HCT116 (cell line): ENCODE measurements around the gene ADGRG6. TPM values are rescaled to one million over a fixed set of nuclear protein-coding genes. Genes with fewer than 3 reads are reported as not detected.

Source experiments
- ATAC-seq: fragments of 200-7000 bp; cut with Tn5 transposase; 2 replicates; pipeline ENCODE4 v1.9.1; 2020; ENCODE audit warnings: mild to moderate bottlenecking, moderate library complexity
- BruUV-seq: library from RNA; stranded (reverse); fragments of 400-500 nt; replicated peaks from 2 replicates; lab custom pipeline; 2021; lab: Mats Ljungman, UMichigan
- CTCF ChIA-PET: fragments of 300-600 bp; sonication (Branson Sonifier 250); formaldehyde crosslinking; loops from one replicate; lab custom pipeline; 2021; ENCODE audit warnings: antibody characterized with exemption; lab: Charles Lee
- POLR2A ChIA-PET: fragments of 300-600, 350-600 bp; sonication (Branson Sonifier 250); formaldehyde crosslinking; loops from one replicate; lab custom pipeline; 2021; ENCODE audit warnings: antibody characterized with exemption; lab: Charles Lee
- RAD21 ChIA-PET, 2 experiments: fragments of 300-600 bp; sonication (Branson Sonifier 250); formaldehyde crosslinking; loops; one replicate each; lab custom pipeline; 2023; ENCODE audit warnings: low total read pairs in 2 of 2; ENCODE audit not compliant: uncharacterized antibody in 2 of 2, unreplicated experiment in 2 of 2, low non-redundant PET in 1 of 2; lab: Charles Lee
- DNase-seq: peaks from one replicate; pipeline ENCODE4 v3.0.0-alpha.2; 2010; ENCODE audit warnings: low read depth, low spot score
- H2AFZ ChIP-seq: fragments of 200-600 bp; shearing (Covaris generic), sonication (generic); 2 replicates; pipeline ENCODE4 v1.6.1; 2017; ENCODE audit warnings: low read depth, mixed run types, mixed read lengths, antibody characterized with exemption, low read length; ENCODE audit not compliant: poor library complexity, severe bottlenecking
- H3K27ac ChIP-seq: 2 replicates; pipeline ENCODE4 v1.5.1; 2012; ENCODE audit warnings: low read depth, low read length
- H3K27me3 ChIP-seq: fragments of 200-600 bp; sonication (generic); 2 replicates; pipeline ENCODE4 v1.6.1; 2016; ENCODE audit warnings: mixed run types, low read length, mixed read lengths; ENCODE audit not compliant: insufficient read depth
- H3K36me3 ChIP-seq, 2 experiments: fragments of 200-500 bp in 1 of 2; fragments of 200-600 bp in 1 of 2; sonication (Bioruptor generic) in 1 of 2; sonication (generic) in 1 of 2; 2 replicates each; pipeline versions ENCODE4 v1.5.1 to v1.6.1; 2014 to 2016; ENCODE audit warnings: low read length in 2 of 2, inconsistent platforms in 1 of 2, mixed read lengths in 1 of 2, mixed run types in 1 of 2; ENCODE audit not compliant: insufficient read depth in 2 of 2, control insufficient read depth in 1 of 2
- H3K4me1 ChIP-seq, 2 experiments: fragments of 200-600 bp in 1 of 2; sonication (generic) in 1 of 2; 2 replicates each; pipeline versions ENCODE4 v1.5.1 to v1.6.1; 2012 to 2017; ENCODE audit warnings: low read length in 2 of 2, inconsistent platforms in 1 of 2, mild to moderate bottlenecking in 1 of 2, mixed read lengths in 1 of 2, mixed run types in 1 of 2, moderate library complexity in 1 of 2; ENCODE audit not compliant: insufficient read depth in 2 of 2, control insufficient read depth in 1 of 2
- H3K4me2 ChIP-seq: fragments of 200-600 bp; sonication (generic); 2 replicates; pipeline ENCODE4 v1.6.1; 2017; ENCODE audit warnings: mixed run types, low read length, mixed read lengths
- H3K4me3 ChIP-seq, 2 experiments: fragments of 200-600 bp in 1 of 2; sonication (generic) in 1 of 2; replicated peaks in 1 of 2; 2 replicates each; pipeline ENCODE4 v1.5.1; 2011 to 2016; ENCODE audit warnings: low read length in 2 of 2, control low read depth in 1 of 2, low read depth in 1 of 2, mild to moderate bottlenecking in 1 of 2, mixed read lengths in 1 of 2, mixed run types in 1 of 2
- H3K79me2 ChIP-seq: fragments of 200-600 bp; sonication (generic); 2 replicates; pipeline ENCODE4 v1.6.1; 2017; ENCODE audit warnings: mild to moderate bottlenecking, mixed run types, low read length, moderate library complexity, mixed read lengths; ENCODE audit not compliant: insufficient read depth
- H3K9ac ChIP-seq: fragments of 200-600 bp; sonication (generic); 2 replicates; pipeline ENCODE4 v1.6.1; 2016; ENCODE audit warnings: low read length, mixed read lengths
- H3K9me2 ChIP-seq: fragments of 200-600 bp; sonication (generic), shearing (Covaris generic); 2 replicates; pipeline ENCODE4 v1.6.1; 2017; ENCODE audit warnings: mixed run types, mild to moderate bottlenecking, moderate library complexity; ENCODE audit not compliant: insufficient read depth
- H3K9me3 ChIP-seq, 2 experiments: fragments of 200-500 bp in 1 of 2; fragments of 200-600 bp in 1 of 2; sonication (Bioruptor generic) in 1 of 2; sonication (generic) in 1 of 2; 2 replicates each; pipeline ENCODE4 v1.6.1; 2014 to 2017; ENCODE audit warnings: low read length in 2 of 2, mixed read lengths in 2 of 2, inconsistent platforms in 1 of 2, low read depth in 1 of 2, mild to moderate bottlenecking in 1 of 2, mixed run types in 1 of 2, moderate library complexity in 1 of 2; ENCODE audit not compliant: control insufficient read depth in 1 of 2, insufficient read depth in 1 of 2
- H4K20me1 ChIP-seq: fragments of 200-600 bp; sonication (generic), shearing (Covaris generic); 2 replicates; pipeline ENCODE4 v1.6.1; 2017; ENCODE audit warnings: mixed run types, mild to moderate bottlenecking, moderate library complexity; ENCODE audit not compliant: insufficient read depth
- CBX3 ChIP-seq: IDR thresholded peaks from 2 replicates; pipeline ENCODE4 v1.6.1; 2012; ENCODE audit warnings: low read depth
- EGR1 ChIP-seq: IDR thresholded peaks from 2 replicates; pipeline ENCODE4 v1.6.1; 2012; ENCODE audit warnings: low read depth
- ELF1 ChIP-seq: IDR thresholded peaks from 2 replicates; pipeline ENCODE4 v1.6.1; 2012; ENCODE audit warnings: low read depth, borderline replicate concordance
- EZH2 ChIP-seq: fragments of 200-600 bp; sonication (generic); IDR thresholded peaks from 2 replicates; pipeline ENCODE4 v1.6.1; 2017; ENCODE audit warnings: antibody characterized with exemption, mixed run types
- EZH2phosphoT487 ChIP-seq: fragments of 200-600 bp; IDR thresholded peaks from 2 replicates; pipeline ENCODE4 v1.6.1; 2018; ENCODE audit warnings: antibody characterized with exemption, borderline replicate concordance
- FOSL1 ChIP-seq: IDR thresholded peaks from 2 replicates; pipeline ENCODE4 v1.6.1; 2012; ENCODE audit warnings: low read depth
- POLR2A ChIP-seq: IDR thresholded peaks from 2 replicates; pipeline ENCODE4 v1.7.0; 2011; ENCODE audit warnings: borderline replicate concordance; ENCODE audit not compliant: insufficient read depth, insufficient read length; ENCODE audit errors: extremely low read depth
- POLR2AphosphoS5 ChIP-seq: IDR thresholded peaks from 2 replicates; pipeline ENCODE4 v1.6.1; 2011; ENCODE audit warnings: mild to moderate bottlenecking, low read depth, low read length, moderate library complexity
- REST ChIP-seq: IDR thresholded peaks from 2 replicates; pipeline ENCODE4 v1.6.1; 2012; ENCODE audit warnings: low read depth
- SIN3A ChIP-seq: IDR thresholded peaks from 2 replicates; pipeline ENCODE4 v1.6.1; 2012; ENCODE audit warnings: low read depth
- SP1 ChIP-seq: IDR thresholded peaks from 2 replicates; pipeline ENCODE4 v1.6.1; 2012; ENCODE audit warnings: low read depth
- SRF ChIP-seq: IDR thresholded peaks from 2 replicates; pipeline ENCODE4 v1.6.1; 2012; ENCODE audit warnings: low read depth
- TCF7L2 ChIP-seq: IDR thresholded peaks from 2 replicates; pipeline ENCODE4 v1.7.0; 2011; ENCODE audit warnings: borderline replicate concordance, inconsistent platforms; ENCODE audit not compliant: insufficient read depth, insufficient read length; ENCODE audit errors: extremely low read depth
- YY1 ChIP-seq: IDR thresholded peaks from 2 replicates; pipeline ENCODE4 v1.6.1; 2011; ENCODE audit warnings: low read length, low read depth, moderate library complexity, mild to moderate bottlenecking; ENCODE audit not compliant: insufficient replicate concordance; ENCODE audit errors: extremely low read depth
- ZFX ChIP-seq: fragments of 450-650 bp; IDR thresholded peaks from 2 replicates; pipeline ENCODE4 v1.6.1; 2017
- ZNF274 ChIP-seq: fragments of 200-500 bp; sonication (Bioruptor generic); IDR thresholded peaks from 2 replicates; pipeline ENCODE4 v1.6.1; 2014; ENCODE audit warnings: mild to moderate bottlenecking, low read depth, low read length, inconsistent platforms
- intact Hi-C: fragments of 100-400 bp; cut with micrococcal nuclease; formaldehyde crosslinking; loops from 2 replicates; pipeline ENCODE4 v1.10.0; 2022
- total RNA-seq: library from RNA; stranded (reverse); gene quantifications from one replicate; pipeline ENCODE4 v1.2.1, GENCODE V29; 2021; ENCODE audit not compliant: unreplicated experiment

Gene ADGRG6
- total RNA-seq, 1 experiment from 2014 or later, result 67.9 TPM

DNA sequence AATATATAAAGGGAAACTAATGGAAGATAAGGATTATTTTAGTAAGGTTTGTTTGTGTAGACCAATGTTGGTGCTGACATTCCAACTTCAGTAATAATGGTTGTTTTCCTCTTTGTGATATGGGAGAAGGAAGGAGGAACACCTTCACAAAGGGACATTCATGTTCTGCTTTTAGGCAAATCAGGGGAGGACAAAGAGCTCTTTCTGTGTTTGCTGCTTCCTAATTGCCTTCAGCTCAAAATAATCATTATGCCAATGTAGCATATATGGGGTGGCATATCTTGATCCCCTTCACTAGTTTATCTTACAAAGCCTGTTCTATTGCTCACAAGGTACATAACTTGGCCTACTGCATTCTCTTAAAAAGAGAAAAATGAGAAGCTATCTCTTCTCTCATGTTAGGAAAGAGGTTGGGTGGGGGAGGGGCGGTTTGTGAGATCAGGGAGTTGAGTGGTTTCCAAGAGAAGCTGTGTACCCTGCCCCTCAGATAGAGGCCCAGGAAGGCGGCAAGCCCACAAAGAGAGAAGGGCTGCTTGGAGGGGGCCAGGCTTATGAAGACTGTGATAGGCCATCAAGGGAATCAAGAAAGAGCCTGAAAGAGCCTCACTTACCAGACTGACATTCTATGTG, 4.7 kb upstream of the ADGRG6 start:
- Histone ChIP-seq H2AFZ (no peak overlapping the region), H3K4me1 (peaks cover 7 to 24% of the 10 kb centered on the region in 2 experiments), H3K27ac (no peak overlapping the region), H3K9me2 (no peaks in the 10 kb centered on the region), H3K36me3 (no peaks in the 10 kb centered on the region), H3K9ac (no peak overlapping the region), H4K20me1 (no peaks in the 10 kb centered on the region), H3K79me2 (peaks cover 2% of the 10 kb centered on the region; the same call in 1 of the 2 replicates), H3K4me2 (no peak overlapping the region), H3K27me3 (no peaks in the 10 kb centered on the region), H3K4me3 (no peak overlapping the region), H3K9me3 (no peaks in the 10 kb centered on the region)
- DNase-seq, result no peak
- RAD21 ChIA-PET, result no interaction called here
- ATAC-seq, result no peak
- CTCF ChIA-PET, result no interaction called here
- no TSS peak for BruUV-seq
- intact Hi-C loops, result no loop called here
- POLR2A ChIA-PET, result no interaction called here
- TF ChIP-seq ZNF274 (no peak), ZFX (no peak), SRF (no peak), SIN3A (no peak), FOSL1 (no peak), SP1 (no peak), REST (no peak), ELF1 (no peak), CBX3 (no peak), TCF7L2 (no peak), YY1 (no peak), EZH2phosphoT487 (no peak), EGR1 (no peak), POLR2A (no peak), EZH2 (no peak), POLR2AphosphoS5 (no peak)
